ENCODE measurements around the gene SEMA7A. TPM values are rescaled to one million over a fixed set of nuclear protein-coding genes. Genes with fewer than 3 reads are reported as not detected.

SEMA7A gene
- total and polyA plus RNA-seq, 2 experiments from 2014 or later: 2.4 to 9.5 TPM

DNA sequence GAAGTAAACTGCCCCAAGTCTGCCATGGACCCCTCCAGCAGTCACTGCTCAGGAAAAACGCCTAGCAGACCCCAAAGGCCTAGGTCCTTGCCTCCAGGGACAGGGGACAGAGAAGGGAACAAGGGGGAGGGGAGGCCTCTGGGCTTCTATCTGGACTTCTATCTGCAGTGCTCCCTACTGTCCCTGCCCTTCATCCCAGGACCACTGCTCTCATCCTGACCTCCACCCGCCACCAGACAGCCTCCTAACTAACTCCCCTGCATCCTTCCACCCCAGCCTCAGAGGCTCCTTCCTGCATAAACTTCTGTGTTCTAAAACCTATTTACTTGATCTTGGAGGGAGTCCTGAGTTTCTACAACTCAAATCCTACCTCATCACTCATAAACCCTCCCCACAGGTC lies 25.4 kb downstream of the SEMA7A start:
- H2AFZ ChIP-seq: no peak overlapping the region
- no peaks in the 10 kb centered on the region for H3K79me2 ChIP-seq
- no peaks in the 10 kb centered on the region for H3K27me3 ChIP-seq
- H3K4me2 ChIP-seq: no peak overlapping the region
- no peaks in the 10 kb centered on the region for H3K9me2 ChIP-seq (replicated peaks; ENCODE audit: insufficient read depth)
- H4K20me1 ChIP-seq (ENCODE audit: insufficient read depth, poor library complexity, severe bottlenecking): no peaks in the 10 kb centered on the region
- no peaks in the 10 kb centered on the region for H3K9me3 ChIP-seq (ENCODE audit: low read depth)
- no peak overlapping the region for H3K4me3 ChIP-seq
- no peak overlapping the region for H3K27ac ChIP-seq
- 89% methylated on average over 2 of the region's 2 CpGs for WGBS (ENCODE audit: low lambda C conversion rate, missing lambda C conversion rate)
- TF ChIP-seq EZH2 (IDR thresholded peaks at IDR 0.05; ENCODE audit: borderline replicate concordance): no peak
- TF ChIP-seq, protein P1, sequence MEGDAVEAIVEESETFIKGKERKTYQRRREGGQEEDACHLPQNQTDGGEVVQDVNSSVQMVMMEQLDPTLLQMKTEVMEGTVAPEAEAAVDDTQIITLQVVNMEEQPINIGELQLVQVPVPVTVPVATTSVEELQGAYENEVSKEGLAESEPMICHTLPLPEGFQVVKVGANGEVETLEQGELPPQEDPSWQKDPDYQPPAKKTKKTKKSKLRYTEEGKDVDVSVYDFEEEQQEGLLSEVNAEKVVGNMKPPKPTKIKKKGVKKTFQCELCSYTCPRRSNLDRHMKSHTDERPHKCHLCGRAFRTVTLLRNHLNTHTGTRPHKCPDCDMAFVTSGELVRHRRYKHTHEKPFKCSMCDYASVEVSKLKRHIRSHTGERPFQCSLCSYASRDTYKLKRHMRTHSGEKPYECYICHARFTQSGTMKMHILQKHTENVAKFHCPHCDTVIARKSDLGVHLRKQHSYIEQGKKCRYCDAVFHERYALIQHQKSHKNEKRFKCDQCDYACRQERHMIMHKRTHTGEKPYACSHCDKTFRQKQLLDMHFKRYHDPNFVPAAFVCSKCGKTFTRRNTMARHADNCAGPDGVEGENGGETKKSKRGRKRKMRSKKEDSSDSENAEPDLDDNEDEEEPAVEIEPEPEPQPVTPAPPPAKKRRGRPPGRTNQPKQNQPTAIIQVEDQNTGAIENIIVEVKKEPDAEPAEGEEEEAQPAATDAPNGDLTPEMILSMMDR (IDR thresholded peaks at IDR 0.05; ENCODE audit: poor library complexity): no peak
- no peaks in the 10 kb centered on the region for H3K4me1 ChIP-seq (ENCODE audit: insufficient read depth)
- DNase-seq (ENCODE audit: low spot score): no peak
- no peaks in the 10 kb centered on the region for H3K36me3 ChIP-seq (replicated peaks; ENCODE audit: insufficient read depth, low read depth)

DNA sequence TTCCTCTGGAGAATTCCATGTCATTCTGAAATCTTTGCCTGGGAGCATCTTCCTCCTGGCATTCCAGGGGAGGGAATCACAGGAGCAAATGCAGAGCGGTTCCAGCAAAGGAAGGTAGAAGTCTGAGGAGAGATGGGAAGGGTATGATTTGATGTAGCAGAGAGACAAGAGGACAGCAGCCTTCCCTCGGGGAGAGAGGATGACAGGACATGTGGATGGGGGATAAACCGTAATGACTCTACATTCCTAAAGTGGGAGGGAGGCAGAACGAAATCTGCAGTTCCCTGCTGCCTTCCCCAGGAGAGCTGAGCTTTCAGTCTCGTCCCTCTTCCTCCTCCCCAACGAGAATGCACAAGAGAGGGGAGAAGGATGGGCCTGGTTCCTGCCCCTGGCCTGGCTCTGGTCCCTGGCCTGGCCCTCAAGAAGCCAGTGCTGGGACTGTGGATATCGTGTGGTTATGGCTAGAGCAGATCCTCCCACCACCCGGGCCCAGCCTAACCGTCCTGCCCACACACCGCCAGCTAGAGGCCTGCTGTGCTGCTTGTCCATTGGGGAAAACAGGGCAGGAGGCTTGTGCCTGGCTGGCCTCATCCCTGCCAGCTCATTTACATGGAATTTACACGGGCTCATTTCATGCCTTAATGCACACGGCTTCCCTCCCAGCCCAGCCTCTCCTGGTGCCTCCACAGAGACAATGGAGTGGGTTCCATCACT lies 26.6 kb downstream of the SEMA7A start:
- H3K4me3 ChIP-seq: no peak overlapping the region
- H3K36me3 ChIP-seq (replicated peaks; ENCODE audit: insufficient read depth, low read depth): no peaks in the 10 kb centered on the region
- TF ChIP-seq EZH2phosphoT487 (IDR thresholded peaks at IDR 0.05; ENCODE audit: low read depth, severe bottlenecking, unreplicated experiment): no peak
- TF ChIP-seq, protein P1 (IDR thresholded peaks at IDR 0.05; ENCODE audit: poor library complexity): no peak
- TF ChIP-seq EZH2 (IDR thresholded peaks at IDR 0.05; ENCODE audit: borderline replicate concordance): no peak
- H3K4me2 ChIP-seq: no peak overlapping the region
- no peaks in the 10 kb centered on the region for H3K79me2 ChIP-seq
- H2AFZ ChIP-seq: no peak overlapping the region
- H4K20me1 ChIP-seq (ENCODE audit: insufficient read depth, poor library complexity, severe bottlenecking): no peaks in the 10 kb centered on the region
- no peaks in the 10 kb centered on the region for H3K9me3 ChIP-seq (ENCODE audit: low read depth)
- H3K9me2 ChIP-seq (replicated peaks; ENCODE audit: insufficient read depth): no peaks in the 10 kb centered on the region
- H3K27ac ChIP-seq: peak overlapping the region; percentile 55
- WGBS (ENCODE audit: low lambda C conversion rate, missing lambda C conversion rate): 44% methylated on average over 12 of the region's 12 CpGs
- no peaks in the 10 kb centered on the region for H3K27me3 ChIP-seq
- H3K4me1 ChIP-seq (ENCODE audit: insufficient read depth): no peaks in the 10 kb centered on the region
- DNase-seq (ENCODE audit: low spot score): peak; percentile 60

- Histone ChIP-seq H3K4me3 (no peak overlapping the region), H3K9me3 (ENCODE audit: low read depth) (no peaks in the 10 kb centered on the region), H3K27ac (no peak overlapping the region), H3K36me3 (replicated peaks; ENCODE audit: insufficient read depth, low read depth) (no peaks in the 10 kb centered on the region), H3K27me3 (no peaks in the 10 kb centered on the region), H4K20me1 (ENCODE audit: insufficient read depth, poor library complexity, severe bottlenecking) (no peaks in the 10 kb centered on the region), H3K4me2 (no peak overlapping the region), H3K79me2 (no peaks in the 10 kb centered on the region), H2AFZ (no peak overlapping the region), H3K4me1 (ENCODE audit: insufficient read depth) (no peaks in the 10 kb centered on the region), H3K9me2 (replicated peaks; ENCODE audit: insufficient read depth) (no peaks in the 10 kb centered on the region)
- TF ChIP-seq, protein P1 (IDR thresholded peaks at IDR 0.05; ENCODE audit: poor library complexity): no peak
- TF ChIP-seq EZH2 (IDR thresholded peaks at IDR 0.05; ENCODE audit: borderline replicate concordance) (no peak), EZH2phosphoT487 (IDR thresholded peaks at IDR 0.05; ENCODE audit: low read depth, severe bottlenecking, unreplicated experiment) (no peak)
- DNase-seq (ENCODE audit: low spot score): no peak
- WGBS (ENCODE audit: low lambda C conversion rate, missing lambda C conversion rate): 88% methylated on average over 4 of the region's 4 CpGs
These were observed 27.2 kb downstream of the SEMA7A start for GRCh38 chr15:74406517-74406916.

Data from hepatocyte (in vitro differentiated cells).